GM12878 (cell line): ENCODE data around the gene PLPP1. TPM values are rescaled to one million over a fixed set of nuclear protein-coding genes. Genes with fewer than 3 reads are reported as not detected.

Source experiments
- ATAC-seq: fragments of 200-7000 bp; cut with Tn5 transposase; 3 replicates; pipeline ENCODE4 v1.9.1; 2020; ENCODE audit warnings: mild to moderate bottlenecking, moderate library complexity
- BruUV-seq: library from RNA; stranded (reverse); fragments of 400-500 nt; replicated peaks from 2 replicates; lab custom pipeline; 2021; lab: Mats Ljungman, UMichigan
- CTCF ChIA-PET: fragments of 300-600 bp; sonication (Branson Sonifier 250); formaldehyde crosslinking; extraction: SDS; loops from one replicate; lab custom pipeline; 2021; ENCODE audit warnings: inconsistent platforms; lab: Yijun Ruan, JAX
- POLR2A ChIA-PET: fragments of 350-600 bp; formaldehyde crosslinking; extraction: SDS; loops from one replicate; lab custom pipeline; 2021; ENCODE audit warnings: inconsistent platforms; lab: Charles Lee
- RAD21 ChIA-PET: fragments of 300-600 bp; sonication (Branson Sonifier 250); formaldehyde crosslinking; loops from one replicate; lab custom pipeline; 2023; ENCODE audit warnings: antibody characterized with exemption; ENCODE audit not compliant: unreplicated experiment; lab: Charles Lee
- SMC1A ChIA-PET: fragments of 300-600 bp; sonication (Branson Sonifier 250); formaldehyde crosslinking; loops from one replicate; lab custom pipeline; 2023; ENCODE audit not compliant: unreplicated experiment, uncharacterized antibody; lab: Charles Lee
- DNase-seq: peaks from one replicate; pipeline ENCODE4 v3.0.0-alpha.2; 2011; ENCODE audit warnings: low read depth, low spot score
- FAIRE-seq: peaks from 3 replicates; lab custom pipeline; 2011; peaks lifted over from hg19 to GRCh38; lab: Jason Lieb, UNC
- H2AFZ ChIP-seq: 2 replicates; pipeline ENCODE4 v1.6.0; 2011; ENCODE audit warnings: low read depth, low read length, control low read depth; ENCODE audit not compliant: control insufficient read depth
- H3K27ac ChIP-seq: 2 replicates; pipeline ENCODE4 v1.5.1; 2011; ENCODE audit warnings: control low read depth; ENCODE audit not compliant: control insufficient read depth, insufficient read depth
- H3K27me3 ChIP-seq, 2 experiments: replicated peaks in 1 of 2; 2 replicates each; pipeline versions ENCODE4 v1.6.0 to v1.6.1; 2011; ENCODE audit warnings: low read length in 1 of 2; ENCODE audit not compliant: control insufficient read depth in 2 of 2, insufficient read depth in 2 of 2
- H3K36me3 ChIP-seq, 2 experiments: 2 replicates each; pipeline ENCODE4 v1.5.1; 2011; ENCODE audit warnings: low read length in 1 of 2; ENCODE audit not compliant: control insufficient read depth in 2 of 2, insufficient read depth in 2 of 2
- H3K4me1 ChIP-seq: 2 replicates; pipeline ENCODE4 v1.6.1; 2011; ENCODE audit warnings: mild to moderate bottlenecking, low read length, moderate library complexity, mixed read lengths; ENCODE audit not compliant: control insufficient read depth, insufficient read depth
- H3K4me2 ChIP-seq: 2 replicates; pipeline ENCODE4 v1.6.0; 2011; ENCODE audit warnings: control low read depth; ENCODE audit not compliant: control insufficient read depth, insufficient read depth
- H3K4me3 ChIP-seq: fragments of 200-600 bp; sonication (generic); 2 replicates; pipeline ENCODE4 v1.5.1; 2016
- H3K79me2 ChIP-seq: 2 replicates; pipeline ENCODE4 v1.6.0; 2011; ENCODE audit warnings: low read length; ENCODE audit not compliant: control insufficient read depth, insufficient read depth
- H3K9ac ChIP-seq: 2 replicates; pipeline ENCODE4 v1.8.0; 2011; ENCODE audit warnings: low read length, control low read depth, mixed read lengths; ENCODE audit not compliant: control insufficient read depth, insufficient read depth
- H3K9me3 ChIP-seq: replicated peaks from 3 replicates; pipeline ENCODE4 v1.5.1; 2011; ENCODE audit warnings: mild to moderate bottlenecking, low read length; ENCODE audit not compliant: control insufficient read depth, insufficient read depth
- H4K20me1 ChIP-seq: 2 replicates; pipeline ENCODE4 v1.6.0; 2011; ENCODE audit not compliant: control insufficient read depth, insufficient read depth
- CBFB ChIP-seq: IDR thresholded peaks from 2 replicates; pipeline ENCODE4 v1.6.1; 2016; ENCODE audit warnings: antibody characterized with exemption, low read depth
- CBX5 ChIP-seq: sonication (generic); IDR thresholded peaks from 2 replicates; pipeline ENCODE4 v1.6.1; 2016; ENCODE audit warnings: low read depth, moderate library complexity, mild to moderate bottlenecking, inconsistent platforms
- CEBPZ ChIP-seq: fragments of 150-350 bp; IDR thresholded peaks from 2 replicates; pipeline ENCODE4 v1.6.1; 2016; ENCODE audit warnings: low read depth, low read length
- CREB1 ChIP-seq: IDR thresholded peaks from 2 replicates; pipeline ENCODE4 v1.6.1; 2012; ENCODE audit warnings: low read depth, mild to moderate bottlenecking, inconsistent platforms
- CREM ChIP-seq: IDR thresholded peaks from 2 replicates; pipeline ENCODE4 v1.6.1; 2014; ENCODE audit warnings: antibody characterized with exemption, low read depth
- GABPA ChIP-seq: IDR thresholded peaks from 2 replicates; pipeline ENCODE4 v1.6.1; 2014; ENCODE audit warnings: antibody characterized with exemption, low read depth, mild to moderate bottlenecking, inconsistent platforms
- IKZF1 ChIP-seq: fragments of 450-650 bp; conservative IDR thresholded peaks from 2 replicates; pipeline ENCODE4 v1.6.1; 2017; ENCODE audit warnings: antibody characterized with exemption, mild to moderate bottlenecking
- MLLT1 ChIP-seq: fragments of 450-650 bp; IDR thresholded peaks from 2 replicates; pipeline ENCODE4 v1.6.1; 2016; ENCODE audit warnings: mild to moderate bottlenecking
- NFIC ChIP-seq: IDR thresholded peaks from 2 replicates; pipeline ENCODE4 v1.6.1; 2012; ENCODE audit warnings: low read depth, mild to moderate bottlenecking, inconsistent platforms, low read length, moderate library complexity
- NR2C1 ChIP-seq: fragments of 450-650 bp; IDR thresholded peaks from 2 replicates; pipeline ENCODE4 v1.6.1; 2017; ENCODE audit warnings: antibody characterized with exemption, mild to moderate bottlenecking, moderate library complexity
- PAX8 ChIP-seq: fragments of 450-650 bp; IDR thresholded peaks from 2 replicates; pipeline ENCODE4 v1.6.1; 2017; ENCODE audit warnings: mild to moderate bottlenecking, moderate library complexity
- RAD51 ChIP-seq: fragments of 450-650 bp; IDR thresholded peaks from 2 replicates; pipeline ENCODE4 v1.6.1; 2016; ENCODE audit warnings: moderate library complexity, mild to moderate bottlenecking, inconsistent platforms
- RB1 ChIP-seq: fragments of 450-650 bp; formaldehyde crosslinking; IDR thresholded peaks from 2 replicates; pipeline ENCODE4 v1.6.1; 2017; ENCODE audit warnings: mild to moderate bottlenecking, borderline replicate concordance
- RCOR1 ChIP-seq: conservative IDR thresholded peaks from 2 replicates; pipeline ENCODE4 v1.6.1; 2012; ENCODE audit warnings: low read depth, low read length, improper control_type of control experiment
- SKIL ChIP-seq: fragments of 450-650 bp; IDR thresholded peaks from 2 replicates; pipeline ENCODE4 v1.6.1; 2017; ENCODE audit warnings: mild to moderate bottlenecking, low read depth, inconsistent platforms; ENCODE audit not compliant: poor library complexity, severe bottlenecking
- USF2 ChIP-seq: IDR thresholded peaks from 2 replicates; pipeline ENCODE4 v1.6.1; 2011; ENCODE audit warnings: low read depth, low read length, improper control_type of control experiment, borderline replicate concordance
- WGBS: methylation state at CpG from one replicate; pipeline ENCODE4 v1.1.6; 2016; ENCODE audit warnings: low lambda C conversion rate; ENCODE audit not compliant: insufficient replicate concordance, insufficient coverage; ENCODE audit errors: missing lambda C conversion rate; 5-methylcytosine and 5-hydroxymethylcytosine counted together
- in situ Hi-C: fragments of 300-500 bp; cut with MboI; formaldehyde crosslinking; loops from 9 replicates; pipeline ENCODE4 v1.14.3; 2018; ENCODE audit warnings: mixed read lengths
- intact Hi-C: fragments of 100-400 bp; cut with micrococcal nuclease; formaldehyde crosslinking; loops from one replicate; pipeline ENCODE4 v1.14.2; 2022; ENCODE audit not compliant: unreplicated experiment
- polyA plus RNA-seq, 11 experiments: library from polyadenylated mRNA; depleted of rRNA in 4 of 11; unstranded in 6 of 11; stranded (reverse) in 5 of 11; fragments of >200 nt; fragmentation: Nextera tagmentation in 4 of 11; fragmentation: Illumina TruSeq in 1 of 11; extraction: Ambion mirVana in 4 of 11; extraction: Trizol in 1 of 11; gene quantifications; 1 replicate in 1 of 11; 2 replicates in 10 of 11; pipeline versions ENCODE4 v1.2.1 to v1.2.3, GENCODE V29; 2011 to 2016; ENCODE audit warnings: inconsistent platforms in 2 of 11, missing spikeins in 2 of 11, low read depth in 1 of 11
- total RNA-seq, 4 experiments: library from RNA; depleted of rRNA in 3 of 4; stranded (reverse); fragments of >200 nt in 3 of 4; fragmentation: Illumina TruSeq in 1 of 4; extraction: Trizol in 1 of 4; gene quantifications; 2 replicates each; pipeline versions ENCODE4 v1.2.1 to v1.2.3, GENCODE V29; 2013 to 2021
- TF ChIP-seq, protein P1 (sequence below): IDR thresholded peaks from 2 replicates; pipeline ENCODE4 v1.6.1; 2011; ENCODE audit warnings: borderline replicate concordance, low read depth, mild to moderate bottlenecking, moderate library complexity, mixed read lengths, low read length; ENCODE audit not compliant: insufficient read depth; ENCODE audit errors: extremely low read length

The PLPP1 gene
- total and polyA plus RNA-seq, 10 of the 15 experiments (the other 5 are each of a cell fraction or from before 2014, with no cell fraction given) = 3.0 to 11.3 (median 8.1) TPM

DNA sequence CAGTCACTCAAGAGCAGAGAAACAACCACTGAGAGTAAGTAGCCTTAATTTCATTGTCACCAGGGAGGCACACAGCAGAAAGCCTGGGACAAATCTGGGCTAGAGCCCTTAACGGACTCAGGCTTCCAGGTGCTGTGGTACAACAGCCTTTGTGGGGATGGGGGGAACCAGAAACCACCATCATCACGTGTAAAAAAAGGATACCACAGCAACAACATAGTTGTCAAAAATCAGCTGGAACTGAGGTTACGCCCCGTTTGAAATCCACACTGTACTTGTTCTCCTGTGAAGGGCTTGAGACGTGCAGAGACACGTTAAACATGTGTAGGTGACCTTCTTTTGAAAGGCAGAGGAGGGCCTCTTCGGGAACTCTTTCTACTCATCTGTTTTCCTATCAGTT, 16.6 kb upstream of the PLPP1 start:
- no peak for ATAC-seq
- no peak for FAIRE-seq
- no peaks in the 10 kb centered on the region for H3K4me1 ChIP-seq
- H3K9me3 ChIP-seq = no peaks in the 10 kb centered on the region
- H3K4me3 ChIP-seq = no peak overlapping the region
- no peak overlapping the region for H3K4me2 ChIP-seq
- no peak for DNase-seq
- RAD21 ChIA-PET = no interaction called here
- POLR2A ChIA-PET = no interaction called here
- no peak overlapping the region for H2AFZ ChIP-seq
- no peak overlapping the region for H3K27ac ChIP-seq
- no TSS peak for BruUV-seq
- in situ Hi-C loops (no loop called here), intact Hi-C loops (no loop called here)
- SMC1A ChIA-PET = no interaction called here
- no peaks in the 10 kb centered on the region for H3K27me3 ChIP-seq
- no peak overlapping the region for H3K9ac ChIP-seq
- no peaks in the 10 kb centered on the region for H3K36me3 ChIP-seq
- H3K79me2 ChIP-seq = no peaks in the 10 kb centered on the region
- CTCF ChIA-PET = no interaction called here
- 40% methylated on average over 7 of the region's 7 CpGs for WGBS
- no peaks in the 10 kb centered on the region for H4K20me1 ChIP-seq
- no peak for TF ChIP-seq CREB1
- no peak for TF ChIP-seq RAD51
- TF ChIP-seq IKZF1 = no peak
- TF ChIP-seq CBFB = no peak
- TF ChIP-seq CREM = no peak
- no peak for TF ChIP-seq RB1
- TF ChIP-seq USF2 = no peak
- no peak for TF ChIP-seq MLLT1
- no peak for TF ChIP-seq CEBPZ
- TF ChIP-seq, protein P1, sequence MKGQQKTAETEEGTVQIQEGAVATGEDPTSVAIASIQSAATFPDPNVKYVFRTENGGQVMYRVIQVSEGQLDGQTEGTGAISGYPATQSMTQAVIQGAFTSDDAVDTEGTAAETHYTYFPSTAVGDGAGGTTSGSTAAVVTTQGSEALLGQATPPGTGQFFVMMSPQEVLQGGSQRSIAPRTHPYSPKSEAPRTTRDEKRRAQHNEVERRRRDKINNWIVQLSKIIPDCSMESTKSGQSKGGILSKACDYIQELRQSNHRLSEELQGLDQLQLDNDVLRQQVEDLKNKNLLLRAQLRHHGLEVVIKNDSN = no peak
- no peak for TF ChIP-seq NR2C1
- TF ChIP-seq GABPA = no peak
- TF ChIP-seq NFIC = no peak
- no peak for TF ChIP-seq SKIL
- TF ChIP-seq PAX8 = no peak
- no peak for TF ChIP-seq CBX5
- TF ChIP-seq RCOR1 = no peak
